Cortex of kidney (tissue), 1 donor: ENCODE results near the gene COL9A3.
"Not testable (repeated sequence)": the region's sequence is repeated elsewhere in the genome, so short reads cannot be mapped to it uniquely, and the experiment has no call there.

Experiments used
- DNase-seq: peaks from one replicate; lab custom pipeline; 2025; lab: John Stamatoyannopoulos, UW

Gene COL9A3

GRCh38 chr20:62856931-62857619 lies 40.2 kb downstream of the COL9A3 start:
- no peak for DNase-seq

- no peak for DNase-seq
Measured at GRCh38 chr20:62858058-62858830, 41.4 kb downstream of the COL9A3 start.

DNA sequence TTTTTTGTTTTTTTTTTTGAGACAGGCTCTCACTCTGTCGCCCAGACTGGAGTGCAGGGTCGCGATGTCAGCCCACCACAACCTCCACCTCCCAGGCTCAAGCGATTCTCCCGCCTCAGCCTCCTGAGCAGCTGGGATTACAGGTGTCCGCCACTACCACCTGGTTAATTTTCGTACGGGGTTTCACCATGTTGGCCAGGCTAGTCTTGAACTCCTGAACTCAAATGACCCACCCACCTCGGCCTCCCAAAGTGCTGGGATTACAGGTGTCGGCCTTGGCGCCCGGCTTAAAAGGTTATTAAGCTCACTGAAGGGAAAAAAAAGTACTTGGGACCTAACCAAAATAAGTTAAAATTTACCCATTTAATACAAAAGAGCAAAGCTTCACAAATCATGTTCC lies 42.9 kb downstream of the COL9A3 start:
- DNase-seq: no peak

DNA sequence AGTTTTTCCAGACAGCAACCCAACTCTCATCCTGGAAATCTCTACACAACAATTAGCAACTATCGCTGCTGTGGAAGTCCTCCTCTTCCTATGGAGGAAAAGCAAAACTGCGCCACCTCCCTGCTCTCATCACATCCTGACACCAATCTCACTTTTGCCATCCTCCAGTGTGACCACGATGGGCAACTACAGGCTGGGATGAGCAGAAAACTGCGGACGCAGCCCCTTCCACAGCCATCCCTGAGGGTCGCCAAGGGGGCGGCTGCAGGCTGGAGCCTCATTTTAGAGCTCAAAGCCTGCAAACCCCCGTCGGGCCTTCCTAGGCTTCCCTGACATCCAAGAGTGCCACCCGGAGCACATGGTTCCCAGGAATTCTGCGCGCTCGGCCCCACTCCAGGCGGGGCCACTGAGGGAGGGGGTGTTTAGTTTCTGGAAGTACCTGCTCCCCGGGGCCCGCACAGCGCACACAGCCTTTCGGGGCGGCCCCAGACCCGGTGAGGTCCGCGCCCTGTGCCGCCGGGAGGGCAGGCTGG lies 43.6 kb downstream of the COL9A3 start:
- no peak for DNase-seq

- no peak for DNase-seq
Measured at GRCh38 chr20:62860924-62861691, 44.3 kb downstream of the COL9A3 start.

DNA sequence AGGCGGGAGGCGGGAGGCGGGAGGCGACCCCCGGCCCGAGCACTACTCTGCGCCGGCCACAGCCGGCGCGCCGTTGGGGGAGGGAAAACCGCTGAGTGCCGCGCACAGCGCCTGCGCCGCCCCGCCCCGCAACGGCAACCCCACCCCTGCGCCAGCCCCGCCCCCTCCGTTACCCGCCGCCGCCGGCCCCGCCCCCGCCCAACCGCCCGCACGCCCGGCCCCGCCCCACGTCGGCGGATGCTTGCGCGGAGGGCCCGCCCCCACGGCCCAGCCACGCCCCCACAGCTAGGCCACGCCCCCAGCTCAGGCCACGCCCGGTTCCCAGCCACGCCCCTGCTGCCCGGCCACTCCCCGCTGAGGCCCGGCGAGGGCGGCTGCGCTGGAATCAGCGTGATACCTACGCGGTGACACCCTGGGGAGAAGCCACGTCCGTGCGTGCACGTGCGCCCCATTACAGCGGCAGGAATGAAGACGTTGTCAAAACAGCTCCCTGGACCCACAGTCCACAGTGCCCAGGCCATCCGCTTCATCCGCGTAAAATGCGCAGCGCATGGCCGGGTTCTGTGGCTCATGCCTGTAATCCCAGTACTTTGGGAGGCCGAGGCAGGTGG lies 45.0 kb downstream of the COL9A3 start, which contains the start of gene TCFL5:
Gene TCFL5 (minus strand): TSS at position 97 of the 611 bp plus-strand sequence. CDS start 152 bp downstream, outside the sequence.
- peak; percentile 72 for DNase-seq

DNA sequence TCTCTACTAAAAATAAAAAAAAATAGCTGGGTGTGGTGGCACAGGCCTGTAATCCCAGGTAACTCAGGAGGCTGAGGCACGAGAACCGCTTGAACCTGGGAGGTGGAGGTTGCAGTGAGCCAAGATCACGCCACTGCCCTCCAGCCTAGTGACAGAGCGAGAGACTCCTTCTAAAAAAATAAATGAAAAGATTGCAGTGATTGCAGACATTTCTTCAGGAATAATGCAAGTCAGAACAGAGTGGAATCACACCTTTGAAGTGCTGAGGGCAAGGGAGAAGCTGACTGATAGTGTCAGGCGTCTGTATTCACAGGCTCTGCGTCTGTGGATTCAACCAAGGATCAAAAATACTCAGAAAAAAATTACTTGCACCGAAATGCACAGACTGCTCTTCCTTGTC lies 47.4 kb downstream of the COL9A3 start:
- no peak for DNase-seq

DNA sequence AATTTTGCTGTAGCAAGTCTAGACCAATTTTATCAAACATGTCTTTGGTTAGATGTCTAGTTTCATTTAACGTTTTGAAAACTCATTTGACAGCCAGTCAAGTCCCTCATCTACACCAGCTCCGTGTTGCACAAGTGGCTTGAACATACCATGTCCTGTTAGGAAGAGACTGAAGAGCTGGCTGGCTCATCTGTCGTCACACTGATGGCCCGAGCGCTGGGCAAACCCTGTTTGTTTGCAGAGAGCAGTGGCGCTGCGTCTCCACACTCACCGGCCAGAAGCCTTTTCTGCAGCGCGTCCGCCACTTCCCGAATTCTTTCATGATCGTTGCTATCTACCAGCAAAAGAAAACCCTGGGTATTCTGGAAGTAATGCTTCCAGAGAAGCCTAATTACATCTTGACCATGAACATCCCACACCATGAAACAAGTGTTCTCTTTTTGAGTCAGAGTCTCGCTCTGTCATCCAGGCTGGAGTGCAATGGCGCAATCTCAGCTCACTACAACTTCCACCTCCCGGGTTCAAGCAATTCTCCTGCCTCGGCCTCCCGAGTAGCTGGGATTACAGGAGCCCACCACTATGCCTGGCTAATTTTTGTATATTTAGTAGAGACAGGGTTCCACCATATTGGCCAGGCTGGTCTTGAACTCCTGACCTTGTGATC lies 55.5 kb downstream of the COL9A3 start:
- DNase-seq: no peak

GRCh38 chr20:62872862-62873261 lies 56.0 kb downstream of the COL9A3 start:
- no peak for DNase-seq

GRCh38 chr20:62873280-62873679 lies 56.4 kb downstream of the COL9A3 start:
- DNase-seq: no peak

GRCh38 chr20:62873681-62874031 lies 56.8 kb downstream of the COL9A3 start:
- not testable (repeated sequence) for DNase-seq

DNA sequence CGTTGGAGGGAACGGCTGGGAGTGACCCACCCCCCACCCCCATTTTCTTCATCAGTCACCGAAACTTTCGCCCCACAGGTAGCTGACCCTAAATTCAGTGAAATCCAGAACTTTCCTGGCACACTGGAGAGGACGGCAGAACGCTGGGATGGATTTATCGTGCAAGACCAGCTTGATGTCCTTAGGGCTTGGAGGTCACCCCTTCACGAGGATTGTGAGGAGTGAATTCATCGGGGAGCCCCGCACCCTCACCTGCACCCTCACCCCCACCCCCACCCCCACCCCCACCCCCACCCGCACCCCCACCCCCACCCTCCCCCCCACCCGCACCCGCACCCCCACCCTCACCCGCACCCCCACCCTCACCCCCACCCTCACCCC lies 58.1 kb downstream of the COL9A3 start:
- no peak for DNase-seq

- no peak for DNase-seq
Measured at GRCh38 chr20:62875419-62876361, 58.8 kb downstream of the COL9A3 start.

DNA sequence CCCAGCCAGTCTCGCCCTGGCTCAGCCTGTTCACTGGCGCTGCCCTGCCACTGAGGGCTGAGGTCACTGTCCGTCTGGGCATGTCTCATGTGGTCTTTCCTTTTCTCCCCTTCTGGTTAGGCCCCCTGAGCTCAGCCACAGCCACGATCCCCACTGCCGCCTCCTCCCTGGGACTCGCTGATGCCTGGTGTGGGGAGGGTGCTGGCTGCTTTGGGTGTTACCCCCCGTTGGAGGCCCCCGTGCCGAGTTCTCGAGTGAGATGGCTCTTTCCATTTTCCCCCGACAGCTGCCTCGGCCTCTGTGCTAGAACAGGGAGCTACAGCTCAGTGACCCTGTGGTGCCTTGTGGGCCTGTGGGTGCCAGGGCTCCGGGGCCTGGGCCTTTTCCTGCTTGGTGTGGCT lies 59.7 kb downstream of the COL9A3 start:
- DNase-seq: no peak

DNA sequence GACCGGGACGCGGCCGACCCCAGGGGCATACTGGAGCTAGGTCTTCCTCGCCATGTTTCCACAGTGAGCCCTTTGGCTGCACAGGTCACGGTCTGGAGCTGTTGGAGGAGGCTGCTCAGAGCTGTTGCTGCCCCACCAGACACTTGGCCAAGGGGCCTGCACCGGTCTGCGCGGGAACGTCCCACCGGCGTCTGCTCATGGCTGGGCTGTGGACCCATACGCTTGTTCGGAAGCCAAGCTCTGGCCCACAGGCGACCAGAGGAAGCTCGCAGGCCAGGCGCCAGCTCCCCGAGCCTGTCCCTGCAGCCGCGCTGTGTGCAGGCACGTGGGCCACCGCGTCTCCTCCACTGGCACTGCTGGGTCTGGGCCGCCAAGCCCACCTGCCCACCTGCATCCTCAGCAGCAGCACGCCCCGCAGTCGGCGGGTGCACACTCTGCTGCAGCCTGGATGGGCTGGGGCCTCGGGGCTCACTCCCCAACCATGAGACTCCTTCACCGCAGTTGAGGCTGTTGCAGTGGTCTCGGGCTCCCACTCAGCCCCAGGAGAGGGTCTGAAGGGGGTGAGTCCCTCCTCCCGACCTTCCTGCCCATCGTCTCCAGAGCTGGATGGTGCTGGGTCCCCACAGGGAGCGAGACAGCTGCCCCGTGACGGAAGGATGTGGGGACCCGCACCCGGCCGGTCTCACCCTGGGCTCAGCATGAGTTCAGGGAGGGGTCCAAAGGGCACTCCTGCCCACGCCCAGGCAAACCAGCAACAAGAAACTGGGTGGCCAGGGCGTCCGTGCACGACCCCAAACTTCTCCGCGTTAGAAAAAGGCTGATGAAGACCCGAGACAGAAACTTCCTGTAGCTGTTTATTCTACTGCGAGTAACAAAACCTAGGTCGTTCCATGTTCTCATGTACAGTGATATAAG lies 60.3 kb downstream of the COL9A3 start:
- no peak for DNase-seq

- no peak for DNase-seq
Measured at GRCh38 chr20:62878244-62879038, 61.6 kb downstream of the COL9A3 start.

DNA sequence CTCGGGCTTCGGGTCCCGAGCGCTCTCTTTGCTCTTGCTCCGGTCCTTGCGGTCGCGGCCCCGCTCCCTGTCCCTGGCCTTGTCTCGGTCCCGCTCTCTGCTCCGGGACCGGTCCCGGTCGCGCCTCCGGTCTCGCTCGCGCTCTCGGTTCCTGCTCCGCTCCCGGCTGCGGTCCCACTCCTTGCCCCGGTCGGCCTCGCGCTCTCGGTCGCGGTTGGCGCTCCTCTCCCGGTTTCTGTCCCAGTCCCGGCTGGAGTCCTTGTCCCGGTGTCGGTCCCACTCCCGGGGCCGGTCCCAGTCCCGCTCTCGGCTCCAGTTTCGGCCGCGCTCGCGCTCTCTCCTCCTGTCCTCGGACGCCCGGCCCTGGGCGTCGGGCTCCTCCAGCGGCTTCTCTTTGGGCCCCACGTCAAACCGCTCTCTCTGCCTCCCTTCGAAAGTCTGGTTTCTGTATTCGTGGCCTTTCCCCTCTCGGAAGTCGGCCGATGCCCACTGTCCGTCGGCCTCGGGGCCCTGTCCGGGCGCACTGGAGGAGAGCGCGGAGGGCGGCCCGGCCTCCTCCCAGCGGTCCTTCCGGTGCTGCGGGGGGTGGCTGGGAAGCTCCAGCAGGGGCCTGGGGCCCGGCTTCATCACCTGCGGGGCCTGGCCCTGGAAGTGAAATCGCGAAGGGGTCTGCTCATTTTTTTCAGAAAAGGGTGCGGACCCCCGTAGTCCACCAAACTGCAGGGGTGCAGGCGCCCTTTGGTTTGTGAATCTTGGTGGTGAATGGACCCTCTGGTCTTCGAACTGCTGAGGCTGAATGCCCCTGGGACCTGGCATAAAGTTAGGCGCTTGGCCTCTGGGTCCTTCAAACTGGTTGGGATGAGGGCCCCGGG lies 62.7 kb downstream of the COL9A3 start:
- no peak for DNase-seq
